Bronchial epithelial cell (primary cell): Measurements from ENCODE around the gene ZFPL1. TPM values are rescaled to one million over a fixed set of nuclear protein-coding genes. Genes with fewer than 3 reads are reported as not detected.

Experiments
- DNase-seq: peaks from one replicate; pipeline ENCODE4 v3.0.0-alpha.2; 2010; ENCODE audit warnings: low read depth
- FAIRE-seq: peaks from 2 replicates; lab custom pipeline; 2011; peaks lifted over from hg19 to GRCh38; lab: Jason Lieb, UNC
- H3K27me3 ChIP-seq: 2 replicates; pipeline ENCODE4 v1.5.1; 2011; ENCODE audit warnings: low read length; ENCODE audit not compliant: control insufficient read depth, insufficient read depth
- H3K36me3 ChIP-seq: 2 replicates; pipeline ENCODE4 v1.5.1; 2011; ENCODE audit warnings: low read length; ENCODE audit not compliant: control insufficient read depth, insufficient read depth
- H3K4me3 ChIP-seq: 2 replicates; pipeline ENCODE4 v1.5.1; 2011; ENCODE audit warnings: mild to moderate bottlenecking, low read depth, low read length, control low read depth
- CTCF ChIP-seq: IDR thresholded peaks from 2 replicates; pipeline ENCODE4 v1.5.1; 2011; ENCODE audit warnings: mild to moderate bottlenecking, moderate library complexity, low read length, control low read depth, inconsistent platforms; ENCODE audit not compliant: insufficient read depth, severe bottlenecking
- total RNA-seq: library from RNA; depleted of rRNA; stranded (reverse); fragments of >200 nt; gene quantifications from 2 replicates; pipeline ENCODE4 v1.2.1, GENCODE V29; 2014

Gene ZFPL1
- total RNA-seq, 1 donor from 2014 or later: 34.2 TPM

DNA sequence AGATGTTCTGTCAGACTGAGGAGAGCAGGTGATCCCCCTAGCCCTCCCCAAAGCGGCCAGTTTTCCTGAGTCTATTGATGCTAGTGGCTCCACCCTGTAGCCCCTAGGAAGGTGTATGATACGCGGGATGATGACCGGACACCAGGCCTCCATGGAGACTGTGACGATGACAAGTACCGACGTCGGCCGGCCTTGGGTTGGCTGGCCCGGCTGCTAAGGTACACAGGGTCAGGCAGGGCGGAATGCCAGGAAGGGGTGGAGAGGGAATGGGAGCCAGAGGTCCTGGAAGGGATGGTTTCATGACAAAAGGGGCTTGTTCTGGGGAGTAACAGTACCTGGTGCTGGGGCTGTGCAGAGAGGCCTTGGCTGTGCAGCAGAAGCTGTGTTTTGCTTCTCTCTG is 3.2 kb downstream of the ZFPL1 start:
- Histone ChIP-seq H3K36me3 (peaks cover 16% of the 10 kb centered on the region), H3K27me3 (no peaks in the 10 kb centered on the region), H3K4me3 (no peak overlapping the region)
- no peak for TF ChIP-seq CTCF
- no peak for FAIRE-seq
- no peak for DNase-seq

DNA sequence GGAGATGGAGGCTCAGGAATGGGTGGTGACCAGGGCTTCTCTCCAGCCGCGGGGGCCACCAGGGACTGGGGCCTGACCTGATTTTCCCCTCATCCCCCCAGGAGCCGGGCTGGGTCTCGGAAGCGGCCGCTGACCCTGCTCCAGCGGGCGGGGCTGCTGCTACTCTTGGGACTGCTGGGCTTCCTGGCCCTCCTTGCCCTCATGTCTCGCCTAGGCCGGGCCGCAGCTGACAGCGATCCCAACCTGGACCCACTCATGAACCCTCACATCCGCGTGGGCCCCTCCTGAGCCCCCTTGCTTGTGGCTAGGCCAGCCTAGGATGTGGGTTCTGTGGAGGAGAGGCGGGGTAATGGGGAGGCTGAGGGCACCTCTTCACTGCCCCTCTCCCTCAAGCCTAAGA is 3.8 kb downstream of the ZFPL1 start:
- Histone ChIP-seq H3K4me3 (no peak overlapping the region), H3K27me3 (no peaks in the 10 kb centered on the region), H3K36me3 (peaks cover 16% of the 10 kb centered on the region)
- FAIRE-seq (no peak), DNase-seq (no peak)
- no peak for TF ChIP-seq CTCF

GRCh38 chr11:65089621-65090020 is 5.6 kb downstream of the ZFPL1 start:
- TF ChIP-seq CTCF: no peak
- no peak for DNase-seq
- Histone ChIP-seq H3K27me3 (no peaks in the 10 kb centered on the region), H3K36me3 (peaks cover 16% of the 10 kb centered on the region), H3K4me3 (no peak overlapping the region)
- FAIRE-seq: no peak

GRCh38 chr11:65090628-65091027 is 6.6 kb downstream of the ZFPL1 start:
- no peak for TF ChIP-seq CTCF
- no peak for FAIRE-seq
- no peak overlapping the region for H3K4me3 ChIP-seq
- H3K27me3 ChIP-seq: no peaks in the 10 kb centered on the region
- H3K36me3 ChIP-seq: peaks cover 15% of the 10 kb centered on the region
- no peak for DNase-seq

GRCh38 chr11:65095427-65095826 is 11.4 kb downstream of the ZFPL1 start:
- DNase-seq (no peak), FAIRE-seq (no peak)
- peaks cover 4% of the 10 kb centered on the region for H3K36me3 ChIP-seq
- H3K27me3 ChIP-seq: no peaks in the 10 kb centered on the region
- H3K4me3 ChIP-seq: peak overlapping the region; percentile 73
- no peak for TF ChIP-seq CTCF
